MM.1S (cell line): ENCODE measurements around the gene ADGRD1.

Experiments
- DNase-seq: peaks from one replicate; pipeline ENCODE4 v3.0.0-alpha.2; 2015
- H2AFZ ChIP-seq: fragments of 300-600 bp; sonication (generic); 2 replicates; pipeline ENCODE4 v1.6.0; 2016; ENCODE audit warnings: antibody characterized with exemption, low read length
- H3F3A ChIP-seq: fragments of 300-600 bp; sonication (generic); 2 replicates; pipeline ENCODE4 v1.6.1; 2016; ENCODE audit warnings: mild to moderate bottlenecking, antibody characterized with exemption, low read length, moderate library complexity, mixed read lengths; ENCODE audit not compliant: insufficient read depth
- H3K27ac ChIP-seq: fragments of 300-600 bp; sonication (generic); 2 replicates; pipeline ENCODE4 v1.5.1; 2016; ENCODE audit warnings: mild to moderate bottlenecking, low read length
- H3K27me3 ChIP-seq: fragments of 300-600 bp; sonication (generic); replicated peaks from 2 replicates; pipeline ENCODE4 v1.6.0; 2016; ENCODE audit warnings: low read length; ENCODE audit not compliant: insufficient read depth
- H3K36me3 ChIP-seq: fragments of 300-600 bp; sonication (generic); replicated peaks from 2 replicates; pipeline ENCODE4 v1.6.1; 2016; ENCODE audit warnings: mild to moderate bottlenecking, low read length, mixed read lengths; ENCODE audit not compliant: insufficient read depth
- H3K4me1 ChIP-seq: fragments of 300-600 bp; sonication (generic); 2 replicates; pipeline ENCODE4 v1.6.1; 2016; ENCODE audit warnings: low read length, mixed read lengths
- H3K4me2 ChIP-seq: fragments of 300-600 bp; sonication (generic); 2 replicates; pipeline ENCODE4 v1.6.0; 2016; ENCODE audit warnings: low read depth, low read length
- H3K4me3 ChIP-seq: fragments of 300-600 bp; sonication (generic); 2 replicates; pipeline ENCODE4 v1.5.1; 2016; ENCODE audit warnings: low read length, mixed read lengths
- H3K79me2 ChIP-seq: fragments of 300-600 bp; sonication (generic); 2 replicates; pipeline ENCODE4 v1.6.1; 2016; ENCODE audit warnings: mixed run types, low read length, mixed read lengths
- H3K9ac ChIP-seq: fragments of 300-600 bp; sonication (generic); 2 replicates; pipeline ENCODE4 v1.6.1; 2016; ENCODE audit warnings: low read length, mixed read lengths
- H3K9me2 ChIP-seq: fragments of 300-600 bp; sonication (generic); replicated peaks from 2 replicates; pipeline ENCODE4 v1.6.1; 2016; ENCODE audit warnings: mild to moderate bottlenecking, low read length, mixed read lengths; ENCODE audit not compliant: insufficient read depth
- H3K9me3 ChIP-seq: fragments of 300-600 bp; sonication (generic); replicated peaks from 2 replicates; pipeline ENCODE4 v1.6.1; 2016; ENCODE audit warnings: mild to moderate bottlenecking, low read length, mixed read lengths; ENCODE audit not compliant: insufficient read depth
- H4K20me1 ChIP-seq: fragments of 300-600 bp; sonication (generic); 2 replicates; pipeline ENCODE4 v1.6.1; 2016; ENCODE audit warnings: mild to moderate bottlenecking, low read length, moderate library complexity, mixed read lengths; ENCODE audit not compliant: insufficient read depth
- EZH2 ChIP-seq: fragments of 300-600 bp; sonication (generic); optimal IDR thresholded peaks from 2 replicates; pipeline ENCODE3; 2017; ENCODE audit warnings: low read depth, mild to moderate bottlenecking, antibody characterized with exemption, low read length, mixed read lengths
- EZH2phosphoT487 ChIP-seq: fragments of 300-600 bp; sonication (generic); IDR thresholded peaks from 2 replicates; pipeline ENCODE4 v1.6.1; 2018; ENCODE audit warnings: antibody characterized with exemption, low read length
- TF ChIP-seq, protein P1 (sequence below): fragments of 300-600 bp; sonication (generic); IDR thresholded peaks from 2 replicates; pipeline ENCODE4 v1.5.1; 2016; ENCODE audit warnings: antibody characterized with exemption, low read length, mixed read lengths

Gene ADGRD1

GRCh38 chr12:131030472-131031328, 77.0 kb downstream of the ADGRD1 start:
- H3K4me1 ChIP-seq: no peaks in the 10 kb centered on the region
- no peak overlapping the region for H3K4me3 ChIP-seq
- H3K4me2 ChIP-seq: no peak overlapping the region
- no peaks in the 10 kb centered on the region for H3K79me2 ChIP-seq
- H4K20me1 ChIP-seq: no peaks in the 10 kb centered on the region
- H3F3A ChIP-seq: no peaks in the 10 kb centered on the region
- H3K36me3 ChIP-seq: no peaks in the 10 kb centered on the region
- H3K27ac ChIP-seq: no peak overlapping the region
- H3K9me3 ChIP-seq: no peaks in the 10 kb centered on the region
- TF ChIP-seq, protein P1, sequence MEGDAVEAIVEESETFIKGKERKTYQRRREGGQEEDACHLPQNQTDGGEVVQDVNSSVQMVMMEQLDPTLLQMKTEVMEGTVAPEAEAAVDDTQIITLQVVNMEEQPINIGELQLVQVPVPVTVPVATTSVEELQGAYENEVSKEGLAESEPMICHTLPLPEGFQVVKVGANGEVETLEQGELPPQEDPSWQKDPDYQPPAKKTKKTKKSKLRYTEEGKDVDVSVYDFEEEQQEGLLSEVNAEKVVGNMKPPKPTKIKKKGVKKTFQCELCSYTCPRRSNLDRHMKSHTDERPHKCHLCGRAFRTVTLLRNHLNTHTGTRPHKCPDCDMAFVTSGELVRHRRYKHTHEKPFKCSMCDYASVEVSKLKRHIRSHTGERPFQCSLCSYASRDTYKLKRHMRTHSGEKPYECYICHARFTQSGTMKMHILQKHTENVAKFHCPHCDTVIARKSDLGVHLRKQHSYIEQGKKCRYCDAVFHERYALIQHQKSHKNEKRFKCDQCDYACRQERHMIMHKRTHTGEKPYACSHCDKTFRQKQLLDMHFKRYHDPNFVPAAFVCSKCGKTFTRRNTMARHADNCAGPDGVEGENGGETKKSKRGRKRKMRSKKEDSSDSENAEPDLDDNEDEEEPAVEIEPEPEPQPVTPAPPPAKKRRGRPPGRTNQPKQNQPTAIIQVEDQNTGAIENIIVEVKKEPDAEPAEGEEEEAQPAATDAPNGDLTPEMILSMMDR: no peak
- no peak for TF ChIP-seq EZH2phosphoT487
- no peak for TF ChIP-seq EZH2
- H3K9ac ChIP-seq: no peak overlapping the region
- H3K9me2 ChIP-seq: no peaks in the 10 kb centered on the region
- H3K27me3 ChIP-seq: no peaks in the 10 kb centered on the region; the same call in 1 of the 2 replicates
- no peak overlapping the region for H2AFZ ChIP-seq
- no peak for DNase-seq

DNA sequence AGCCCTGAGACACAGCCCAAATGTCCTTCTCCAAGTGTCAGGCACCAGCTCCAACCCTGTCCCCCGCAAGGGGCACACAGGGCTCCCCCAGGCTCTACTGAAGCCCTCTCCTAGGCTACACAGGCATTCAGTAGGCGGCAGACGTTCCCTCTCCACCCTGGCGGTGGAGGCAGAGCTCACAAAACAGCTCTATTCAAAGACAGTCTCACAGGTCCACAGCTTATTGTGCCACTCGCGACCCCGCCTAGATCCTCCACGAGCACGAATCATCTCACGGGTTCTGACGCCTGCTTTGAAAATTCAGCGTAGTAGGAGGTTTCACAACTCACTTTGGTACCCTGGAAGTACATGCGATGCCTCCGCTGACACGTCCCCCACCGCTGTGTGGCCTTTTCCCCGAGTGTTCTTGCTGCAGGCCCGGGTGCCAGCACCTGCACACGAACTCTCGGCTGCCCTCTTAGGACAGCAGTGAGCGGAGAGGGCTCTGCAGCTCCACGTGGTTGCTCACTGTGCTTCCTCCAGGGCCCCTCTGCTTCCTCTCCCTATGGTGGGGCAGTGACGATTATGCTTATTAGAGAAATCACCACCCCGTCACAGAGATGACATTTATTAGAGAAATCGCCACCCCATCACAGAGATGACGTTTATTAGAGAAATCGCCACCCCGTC, 78.5 kb downstream of the ADGRD1 start:
- H3K4me2 ChIP-seq: no peak overlapping the region
- no peaks in the 10 kb centered on the region for H3K4me1 ChIP-seq
- no peak overlapping the region for H2AFZ ChIP-seq
- H3K27ac ChIP-seq: no peak overlapping the region
- no peak overlapping the region for H3K4me3 ChIP-seq
- H3K79me2 ChIP-seq: no peaks in the 10 kb centered on the region
- H3K9ac ChIP-seq: no peak overlapping the region
- H3K9me3 ChIP-seq: no peaks in the 10 kb centered on the region
- H3K36me3 ChIP-seq: no peaks in the 10 kb centered on the region
- TF ChIP-seq, protein P1: no peak
- TF ChIP-seq EZH2: no peak
- no peak for TF ChIP-seq EZH2phosphoT487
- no peaks in the 10 kb centered on the region for H3K9me2 ChIP-seq
- no peak for DNase-seq
- H3F3A ChIP-seq: no peaks in the 10 kb centered on the region
- H3K27me3 ChIP-seq: no peaks in the 10 kb centered on the region; the same call in 1 of the 2 replicates
- H4K20me1 ChIP-seq: no peaks in the 10 kb centered on the region

GRCh38 chr12:131033486-131033885, 79.8 kb downstream of the ADGRD1 start:
- no peaks in the 10 kb centered on the region for H4K20me1 ChIP-seq
- no peaks in the 10 kb centered on the region for H3K9me3 ChIP-seq
- no peak overlapping the region for H3K27ac ChIP-seq
- H3K27me3 ChIP-seq: no peaks in the 10 kb centered on the region
- H3K4me2 ChIP-seq: no peak overlapping the region
- no peak for DNase-seq
- no peak overlapping the region for H3K9ac ChIP-seq
- no peaks in the 10 kb centered on the region for H3F3A ChIP-seq
- no peaks in the 10 kb centered on the region for H3K36me3 ChIP-seq
- H3K9me2 ChIP-seq: no peaks in the 10 kb centered on the region
- no peak overlapping the region for H3K4me3 ChIP-seq
- TF ChIP-seq EZH2 (no peak), EZH2phosphoT487 (no peak)
- TF ChIP-seq, protein P1: no peak
- no peaks in the 10 kb centered on the region for H3K79me2 ChIP-seq
- H2AFZ ChIP-seq: no peak overlapping the region
- no peaks in the 10 kb centered on the region for H3K4me1 ChIP-seq
